Activated naive CD8-positive, alpha-beta T cell (primary cell): ENCODE data around the gene NUDT21.
"Not testable (repeated sequence)": the region's sequence is repeated elsewhere in the genome, so short reads cannot be mapped to it uniquely, and the experiment has no call there.

Source experiments
- H3K27ac Mint-ChIP-seq: one replicate; pipeline ENCODE4 v1.8.0; 2021; ENCODE audit warnings: mixed read lengths
- H3K27me3 Mint-ChIP-seq: one replicate; pipeline ENCODE4 v1.8.0; 2021; ENCODE audit warnings: mixed read lengths
- H3K36me3 Mint-ChIP-seq: one replicate; pipeline ENCODE4 v1.8.0; 2021; ENCODE audit warnings: mixed read lengths
- H3K4me1 Mint-ChIP-seq: one replicate; pipeline ENCODE4 v1.8.0; 2021; ENCODE audit warnings: low read depth, mixed read lengths
- H3K4me3 Mint-ChIP-seq: one replicate; pipeline ENCODE4 v1.8.0; 2021; ENCODE audit warnings: mild to moderate bottlenecking, mixed read lengths
- H3K9me3 Mint-ChIP-seq: one replicate; pipeline ENCODE4 v1.8.0; 2021; ENCODE audit warnings: low read depth, mixed read lengths

The NUDT21 gene

DNA sequence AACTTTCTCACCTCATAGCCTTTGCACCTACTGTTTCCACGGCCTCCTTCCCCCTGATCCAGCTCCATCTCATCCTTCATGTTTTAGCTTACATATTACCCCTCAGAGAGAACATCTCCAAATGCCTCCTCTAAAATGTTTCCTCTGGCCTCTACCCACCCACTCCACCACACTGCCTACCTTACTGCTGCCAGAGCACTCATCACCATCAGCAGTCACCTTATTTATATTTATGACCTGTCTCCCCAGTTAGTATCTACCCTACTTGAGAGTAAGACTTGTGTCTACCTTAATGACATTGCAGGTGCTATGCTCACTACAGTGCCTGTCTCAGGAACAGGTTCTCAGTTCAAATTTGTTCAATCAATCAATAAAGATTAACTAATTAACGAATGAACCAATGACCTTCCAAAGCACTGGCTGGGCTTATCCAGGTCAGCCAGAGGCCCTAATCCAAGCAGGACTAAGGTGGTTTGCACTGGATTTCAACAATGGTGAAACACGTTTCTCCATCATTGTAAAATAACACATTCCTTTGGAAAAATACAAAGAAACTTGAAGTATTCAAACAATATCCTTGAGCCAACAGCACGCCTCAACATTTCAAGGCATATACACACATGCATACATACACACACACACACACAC, 66.9 kb downstream of the NUDT21 start:
- Mint-ChIP-seq H3K9me3 (peaks cover 14% of the 10 kb centered on the region), H3K36me3 (peaks cover 49% of the 10 kb centered on the region), H3K27ac (no peak overlapping the region), H3K4me1 (no peaks in the 10 kb centered on the region), H3K4me3 (no peak overlapping the region), H3K27me3 (no peaks in the 10 kb centered on the region)

DNA sequence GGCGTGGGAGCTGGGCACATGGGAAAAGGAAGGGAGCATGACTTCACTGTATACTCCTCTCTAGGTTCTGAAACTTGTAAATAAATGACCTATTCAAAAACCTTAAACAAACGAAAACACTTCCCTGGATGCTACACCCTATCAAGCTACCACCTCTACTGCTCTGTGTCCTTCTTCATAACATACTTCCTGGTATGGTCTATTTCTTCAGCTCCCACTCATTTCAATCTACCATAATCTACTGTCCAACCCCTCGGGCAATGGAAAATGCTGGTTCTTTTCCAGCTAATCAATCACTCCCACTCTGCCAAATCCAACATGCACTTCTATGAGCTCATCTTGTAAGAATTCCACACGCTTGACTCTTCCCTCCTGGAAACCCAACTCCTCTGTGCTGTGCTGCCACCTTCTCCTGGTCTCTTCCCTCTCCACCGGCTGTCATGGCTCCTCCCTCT, 68.2 kb downstream of the NUDT21 start:
- H3K4me1 Mint-ChIP-seq: no peaks in the 10 kb centered on the region
- peaks cover 55% of the 10 kb centered on the region for H3K36me3 Mint-ChIP-seq
- no peak overlapping the region for H3K4me3 Mint-ChIP-seq
- H3K9me3 Mint-ChIP-seq: peaks cover 14% of the 10 kb centered on the region
- no peak overlapping the region for H3K27ac Mint-ChIP-seq
- no peaks in the 10 kb centered on the region for H3K27me3 Mint-ChIP-seq

DNA sequence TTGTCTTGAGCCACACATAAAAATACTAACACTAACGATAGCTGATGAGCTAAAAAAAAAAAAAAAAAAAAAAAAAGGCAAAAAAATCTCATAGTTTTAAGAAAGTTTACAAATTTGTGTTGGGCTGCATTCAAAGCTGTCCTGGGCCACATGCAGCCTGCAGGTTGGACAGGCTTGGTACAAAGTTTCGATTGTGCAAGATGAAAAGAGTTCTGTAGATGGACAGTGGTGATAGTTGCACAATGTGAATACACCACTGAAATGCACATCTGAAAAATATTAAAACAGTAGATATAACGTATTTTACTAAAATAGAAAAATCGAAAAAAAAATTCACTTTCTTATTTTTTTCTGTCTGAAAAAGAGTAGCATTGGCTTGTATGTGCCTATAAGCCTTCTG, 68.7 kb downstream of the NUDT21 start:
- Mint-ChIP-seq H3K27ac (no peak overlapping the region), H3K27me3 (no peaks in the 10 kb centered on the region), H3K36me3 (peaks cover 54% of the 10 kb centered on the region)

DNA sequence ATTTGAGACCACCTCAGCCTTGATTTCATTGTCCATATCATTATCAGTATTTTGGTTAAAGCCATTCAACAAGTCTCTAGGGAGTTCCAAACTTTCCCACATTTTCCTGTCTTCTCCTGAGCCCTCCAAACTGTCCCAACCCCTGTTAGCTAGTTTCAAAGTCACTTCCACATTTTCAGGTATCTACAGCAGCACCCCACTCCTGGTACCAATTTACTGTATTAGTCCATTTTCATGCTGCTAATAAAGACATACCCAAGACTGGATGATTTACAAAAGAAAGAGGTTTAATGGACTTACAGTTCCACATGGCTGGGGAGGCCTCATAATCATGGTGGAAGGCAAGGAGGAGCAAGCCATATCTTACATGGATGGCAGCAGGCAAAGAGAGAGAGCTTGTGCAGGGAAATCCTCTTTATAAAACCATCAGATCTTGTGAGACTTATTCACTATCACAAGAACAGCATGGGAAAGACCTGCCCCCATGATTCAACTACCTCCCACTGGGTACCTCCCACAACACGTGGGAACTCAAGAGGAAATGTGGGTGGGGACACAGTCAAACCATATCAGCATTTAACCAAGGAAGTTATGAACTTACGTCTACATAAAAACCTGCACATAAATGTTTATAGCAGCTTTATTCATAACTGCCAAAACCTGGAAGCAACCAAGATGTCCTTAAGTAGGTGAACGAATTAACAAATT, 70.2 kb downstream of the NUDT21 start:
- H3K4me1 Mint-ChIP-seq, H3K27me3 Mint-ChIP-seq, H3K4me3 Mint-ChIP-seq, H3K27ac Mint-ChIP-seq: not testable (repeated sequence)
- Mint-ChIP-seq H3K36me3 (peaks cover 54% of the 10 kb centered on the region), H3K9me3 (peaks cover 14% of the 10 kb centered on the region)

More for the DNA sequence above, 68.7 kb downstream of the NUDT21 start:
- Mint-ChIP-seq H3K9me3 (peaks cover 14% of the 10 kb centered on the region), H3K4me1 (no peaks in the 10 kb centered on the region), H3K4me3 (no peak overlapping the region)
